Mesenchymal stem cell (in vitro differentiated cells and primary cell): ENCODE measurements around the gene TLX2.

Experiments used
- DNase-seq: peaks from one replicate; pipeline ENCODE4 v3.0.0-alpha.2; 2013
- H2AFZ ChIP-seq: one replicate; pipeline ENCODE4 v1.6.1; 2013; ENCODE audit warnings: low read depth, mild to moderate bottlenecking, control low read depth, inconsistent platforms, low read length, moderate library complexity
- H2AK5ac ChIP-seq: 2 replicates; pipeline ENCODE4 v1.6.1; 2013; ENCODE audit warnings: low read length, moderate library complexity, mild to moderate bottlenecking, inconsistent platforms; ENCODE audit not compliant: severe bottlenecking
- H2BK120ac ChIP-seq: one replicate; pipeline ENCODE4 v1.6.1; 2013; ENCODE audit warnings: low read depth, mild to moderate bottlenecking, inconsistent platforms, low read length, moderate library complexity
- H2BK12ac ChIP-seq, 2 experiments: one replicate each; pipeline ENCODE4 v1.6.1; 2013; ENCODE audit warnings: inconsistent platforms in 2 of 2, low read length in 2 of 2, mild to moderate bottlenecking in 2 of 2, moderate library complexity in 2 of 2, control low read depth in 1 of 2
- H2BK15ac ChIP-seq: one replicate; pipeline ENCODE4 v1.6.1; 2013; ENCODE audit warnings: mild to moderate bottlenecking, low read depth, inconsistent platforms; ENCODE audit not compliant: poor library complexity, severe bottlenecking
- H2BK5ac ChIP-seq: 2 replicates; pipeline ENCODE4 v1.6.1; 2013; ENCODE audit warnings: low read depth, mild to moderate bottlenecking, low read length, control low read depth, inconsistent platforms; ENCODE audit not compliant: poor library complexity, severe bottlenecking
- H3K14ac ChIP-seq, 2 experiments: one replicate each; pipeline ENCODE4 v1.6.1; 2013; ENCODE audit warnings: inconsistent platforms in 2 of 2, low read length in 2 of 2, control low read depth in 1 of 2, mild to moderate bottlenecking in 1 of 2, moderate library complexity in 1 of 2
- H3K18ac ChIP-seq, 2 experiments: one replicate each; pipeline ENCODE4 v1.6.1; 2013; ENCODE audit warnings: inconsistent platforms in 2 of 2, low read length in 2 of 2, control low read depth in 1 of 2, low read depth in 1 of 2, mild to moderate bottlenecking in 1 of 2
- H3K23ac ChIP-seq, 2 experiments: one replicate each; pipeline ENCODE4 v1.6.1; 2013; ENCODE audit warnings: inconsistent platforms in 2 of 2, low read length in 2 of 2, mild to moderate bottlenecking in 2 of 2, moderate library complexity in 2 of 2, control low read depth in 1 of 2
- H3K27ac ChIP-seq: 2 replicates; pipeline ENCODE4 v1.5.1; 2013; ENCODE audit warnings: mild to moderate bottlenecking, moderate library complexity, low read length, control low read depth, inconsistent platforms; ENCODE audit not compliant: poor library complexity, severe bottlenecking
- H3K27me3 ChIP-seq, 2 experiments: 2 replicates each; pipeline versions ENCODE4 v1.6.1 to v1.7.0; 2013; ENCODE audit warnings: low read length in 2 of 2, mild to moderate bottlenecking in 2 of 2, moderate library complexity in 2 of 2, control low read depth in 1 of 2, inconsistent platforms in 1 of 2; ENCODE audit not compliant: control insufficient read depth in 1 of 2, insufficient read depth in 1 of 2
- H3K36me3 ChIP-seq, 2 experiments: 2 replicates each; pipeline versions ENCODE4 v1.6.1 to v1.7.0; 2013; ENCODE audit warnings: low read length in 2 of 2, control low read depth in 1 of 2, inconsistent platforms in 1 of 2, low read depth in 1 of 2, mild to moderate bottlenecking in 1 of 2; ENCODE audit not compliant: insufficient read depth in 2 of 2, control insufficient read depth in 1 of 2
- H3K4ac ChIP-seq, 2 experiments: one replicate each; pipeline ENCODE4 v1.6.1; 2013; ENCODE audit warnings: inconsistent platforms in 2 of 2, low read length in 2 of 2, mild to moderate bottlenecking in 2 of 2, moderate library complexity in 2 of 2, control low read depth in 1 of 2, low read depth in 1 of 2
- H3K4me1 ChIP-seq: 2 replicates; pipeline ENCODE4 v1.6.1; 2013; ENCODE audit warnings: low read depth, low read length, control low read depth; ENCODE audit not compliant: control insufficient read depth, insufficient read depth
- H3K4me2 ChIP-seq: 2 replicates; pipeline ENCODE4 v1.6.1; 2013; ENCODE audit warnings: low read length, mild to moderate bottlenecking, inconsistent platforms; ENCODE audit not compliant: poor library complexity, severe bottlenecking
- H3K4me3 ChIP-seq, 2 experiments: 2 replicates each; pipeline versions ENCODE4 v1.5.1 to v1.7.0; 2013; ENCODE audit warnings: low read length in 2 of 2, mild to moderate bottlenecking in 2 of 2, control low read depth in 1 of 2, low read depth in 1 of 2; ENCODE audit not compliant: insufficient read depth in 1 of 2
- H3K79me1 ChIP-seq: replicated peaks from 2 replicates; pipeline ENCODE4 v1.6.1; 2013; ENCODE audit warnings: mild to moderate bottlenecking, control low read depth, low read length, inconsistent platforms; ENCODE audit not compliant: poor library complexity, severe bottlenecking
- H3K9ac ChIP-seq: 2 replicates; pipeline ENCODE4 v1.7.0; 2013; ENCODE audit warnings: mild to moderate bottlenecking, low read length, moderate library complexity
- H3K9me3 ChIP-seq: 2 replicates; pipeline ENCODE4 v1.7.0; 2013; ENCODE audit warnings: mild to moderate bottlenecking, low read length; ENCODE audit not compliant: control insufficient read depth
- H4K8ac ChIP-seq: one replicate; pipeline ENCODE4 v1.6.1; 2013; ENCODE audit warnings: inconsistent platforms, mild to moderate bottlenecking, low read length, moderate library complexity
- H4K91ac ChIP-seq: one replicate; pipeline ENCODE4 v1.6.1; 2013; ENCODE audit warnings: mild to moderate bottlenecking, low read length, inconsistent platforms
- WGBS: methylation state at CpG from one replicate; pipeline ENCODE4 v1.1.7; 2013; ENCODE audit warnings: mixed read lengths; 5-methylcytosine and 5-hydroxymethylcytosine counted together

TLX2 gene

GRCh38 chr2:74491648-74492544, 22.4 kb upstream of the TLX2 start:
- Histone ChIP-seq H3K23ac (no peak overlapping the region), H3K18ac (no peak overlapping the region), H3K4ac (no peak overlapping the region), H3K79me1 (peaks cover 9% of the 10 kb centered on the region), H2BK12ac (no peak overlapping the region), H3K14ac (no peak overlapping the region), H4K8ac (no peak overlapping the region), H3K27ac (no peak overlapping the region), H2AK5ac (no peak overlapping the region), H2BK15ac (no peak overlapping the region), H2BK5ac (no peak overlapping the region), H2BK120ac (no peak overlapping the region), H4K91ac (no peak overlapping the region), H3K4me2 (no peak overlapping the region), H2AFZ (no peak overlapping the region), H3K4me3 (no peak overlapping the region), H3K4me1 (no peaks in the 10 kb centered on the region), H3K9me3 (no peaks in the 10 kb centered on the region), H3K27me3 (peaks cover 0 to 3% of the 10 kb centered on the region in 2 experiments), H3K9ac (no peak overlapping the region), H3K36me3 (peaks cover 50 to 67% of the 10 kb centered on the region in 2 experiments)
- no peak for DNase-seq
- 96% methylated on average over 12 of the region's 12 CpGs for WGBS

GRCh38 chr2:74493546-74493945, 20.7 kb upstream of the TLX2 start:
- WGBS: 76% methylated on average over 3 of the region's 3 CpGs
- Histone ChIP-seq H2BK120ac (no peak overlapping the region), H3K27ac (no peak overlapping the region), H3K18ac (no peak overlapping the region), H3K14ac (no peak overlapping the region), H3K27me3 (peaks cover 0 to 19% of the 10 kb centered on the region in 2 experiments), H3K36me3 (peaks cover 49 to 56% of the 10 kb centered on the region in 2 experiments), H3K4me1 (peaks cover 11% of the 10 kb centered on the region), H4K91ac (no peak overlapping the region), H3K4ac (no peak overlapping the region), H3K9ac (no peak overlapping the region), H3K23ac (no peak overlapping the region), H3K4me2 (no peak overlapping the region), H2BK12ac (no peak overlapping the region), H2BK15ac (no peak overlapping the region), H3K9me3 (no peaks in the 10 kb centered on the region), H2AK5ac (no peak overlapping the region), H2AFZ (no peak overlapping the region), H4K8ac (no peak overlapping the region), H2BK5ac (no peak overlapping the region), H3K4me3 (no peak overlapping the region), H3K79me1 (peaks cover 5% of the 10 kb centered on the region)
- DNase-seq: no peak

DNA sequence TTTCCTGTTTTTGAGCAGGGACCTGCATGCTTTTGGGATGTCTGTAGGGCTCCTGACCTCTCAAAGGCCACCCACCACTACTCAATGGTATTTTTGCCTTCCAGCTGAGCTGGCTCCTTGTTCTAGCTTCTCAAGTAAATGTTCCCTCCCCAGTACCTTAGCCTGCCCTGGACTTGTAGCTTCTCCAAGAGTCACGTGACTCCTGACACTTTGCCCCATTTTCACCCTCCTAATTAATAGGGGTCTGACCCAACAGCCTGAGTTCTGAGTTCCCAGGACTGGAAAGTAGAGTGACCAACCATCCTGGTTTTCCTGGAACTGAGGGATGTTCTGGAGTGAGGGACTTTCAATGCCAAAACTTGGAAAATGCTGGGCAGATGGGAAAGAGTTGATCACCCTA, 18.8 kb upstream of the TLX2 start:
- no peak overlapping the region for H2AFZ ChIP-seq
- no peak overlapping the region for H3K4me3 ChIP-seq
- H3K9me3 ChIP-seq: no peaks in the 10 kb centered on the region
- H3K23ac ChIP-seq: no peak overlapping the region
- H2BK5ac ChIP-seq: no peak overlapping the region
- H3K4me1 ChIP-seq: peaks cover 27% of the 10 kb centered on the region
- peaks cover 33 to 42% of the 10 kb centered on the region in 2 experiments for H3K36me3 ChIP-seq
- H3K18ac ChIP-seq: no peak overlapping the region
- no peak for DNase-seq
- no peak overlapping the region for H2BK15ac ChIP-seq
- H4K91ac ChIP-seq: no peak overlapping the region
- no peak overlapping the region for H4K8ac ChIP-seq
- no peaks in the 10 kb centered on the region for H3K79me1 ChIP-seq
- H3K4ac ChIP-seq: no peak overlapping the region
- H3K9ac ChIP-seq: no peak overlapping the region
- H3K4me2 ChIP-seq: no peak overlapping the region
- no peak overlapping the region for H3K27ac ChIP-seq
- no peak overlapping the region for H2BK12ac ChIP-seq
- H2BK120ac ChIP-seq: no peak overlapping the region
- WGBS: no CpG with 5 or more reads among the region's 1 CpG
- no peak overlapping the region for H2AK5ac ChIP-seq
- H3K14ac ChIP-seq: no peak overlapping the region
- peaks cover 0 to 35% of the 10 kb centered on the region in 2 experiments for H3K27me3 ChIP-seq

DNA sequence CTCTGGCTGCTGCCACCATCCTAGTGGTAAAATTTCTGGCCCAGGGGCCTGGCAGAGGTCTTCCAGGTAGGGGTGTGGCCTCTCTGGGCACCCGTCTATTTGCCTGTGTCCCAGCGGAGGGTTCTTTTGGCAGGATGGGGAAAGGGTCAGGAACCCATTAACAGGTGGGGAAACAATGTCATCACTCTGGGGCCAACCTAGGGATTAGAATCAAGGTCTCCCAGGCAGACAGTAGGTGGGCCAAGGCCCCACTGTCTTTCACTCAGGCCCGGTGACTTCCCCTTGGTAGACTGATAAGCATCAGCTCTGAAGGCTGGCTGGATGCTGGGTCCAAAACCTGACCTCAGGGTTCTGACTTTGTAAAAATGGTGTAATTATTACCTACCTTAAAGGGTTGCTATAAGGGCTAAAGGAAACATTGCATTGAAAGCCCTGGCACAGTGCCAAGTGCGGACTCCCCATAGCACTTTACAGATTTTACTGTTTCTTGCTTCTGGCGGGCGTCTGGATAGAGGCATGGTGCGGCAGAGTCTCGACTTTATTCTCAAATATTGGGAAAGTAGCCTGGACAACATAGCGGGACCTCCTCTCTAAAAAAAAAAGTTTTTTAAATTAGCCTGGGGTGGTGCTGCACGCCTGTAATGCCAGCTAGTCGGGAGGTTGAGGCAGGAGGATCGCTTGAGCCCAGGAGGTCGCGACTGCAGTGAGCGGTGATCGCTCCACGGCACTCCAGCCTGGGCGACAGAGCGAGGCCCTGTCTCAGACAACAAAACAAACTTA, 17.1 kb upstream of the TLX2 start:
- peaks cover 16 to 25% of the 10 kb centered on the region in 2 experiments for H3K36me3 ChIP-seq
- H2BK15ac ChIP-seq: no peak overlapping the region
- WGBS: 73% methylated on average over 16 of the region's 19 CpGs
- H3K4me3 ChIP-seq: peak overlapping the region in 1 of 2 experiments; percentile 77
- no peak for DNase-seq
- H2AFZ ChIP-seq: no peak overlapping the region
- no peak overlapping the region for H4K8ac ChIP-seq
- no peak overlapping the region for H3K23ac ChIP-seq
- peaks cover 0 to 53% of the 10 kb centered on the region in 2 experiments for H3K27me3 ChIP-seq
- no peak overlapping the region for H2AK5ac ChIP-seq
- no peaks in the 10 kb centered on the region for H3K79me1 ChIP-seq
- H3K9ac ChIP-seq: peak overlapping the region; percentile 77
- no peak overlapping the region for H2BK120ac ChIP-seq
- H2BK5ac ChIP-seq: no peak overlapping the region
- no peak overlapping the region for H3K27ac ChIP-seq
- H4K91ac ChIP-seq: no peak overlapping the region
- H3K18ac ChIP-seq: no peak overlapping the region
- no peak overlapping the region for H3K4me2 ChIP-seq
- peaks cover 29% of the 10 kb centered on the region for H3K4me1 ChIP-seq
- H2BK12ac ChIP-seq: no peak overlapping the region
- no peaks in the 10 kb centered on the region for H3K9me3 ChIP-seq
- H3K4ac ChIP-seq: no peak overlapping the region
- no peak overlapping the region for H3K14ac ChIP-seq
